GM19463 (cell line): ENCODE measurements around the gene AIPL1.
A peak's percentile ranks its signal among the peaks of the same experiment; 100 is the strongest.

Experiments used
- ATAC-seq: cut with Tn5 transposase; IDR thresholded peaks from one replicate; pipeline ENCODE4 v1.9.1; 2021; ENCODE audit warnings: mild to moderate bottlenecking, moderate library complexity; ENCODE audit not compliant: unreplicated experiment

AIPL1 gene

GRCh38 chr17:6452471-6453266 is 17.7 kb upstream of the AIPL1 start:
- ATAC-seq = no peak

- no peak for ATAC-seq
Observed at GRCh38 chr17:6450926-6451832, 16.3 kb upstream of the AIPL1 start.

GRCh38 chr17:6449307-6449706 is 14.4 kb upstream of the AIPL1 start:
- ATAC-seq = no peak

GRCh38 chr17:6448473-6448872 is 13.6 kb upstream of the AIPL1 start:
- no peak for ATAC-seq

- no peak for ATAC-seq
Observed at GRCh38 chr17:6446516-6447100, 11.7 kb upstream of the AIPL1 start.

GRCh38 chr17:6444571-6445335 is 9.8 kb upstream of the AIPL1 start:
- ATAC-seq = no peak

GRCh38 chr17:6443692-6444570 is 9.0 kb upstream of the AIPL1 start, which contains the start of gene PIMREG:
Gene PIMREG, plus strand, starts transcription at chr17:6444455. Its CDS starts 656 bp downstream, at chr17:6445111.
- ATAC-seq = peak; percentile 88

GRCh38 chr17:6442775-6443174 is 7.9 kb upstream of the AIPL1 start:
- no peak for ATAC-seq

GRCh38 chr17:6439951-6440350 is 5.0 kb upstream of the AIPL1 start:
- ATAC-seq = no peak

GRCh38 chr17:6437956-6438355 is 3.0 kb upstream of the AIPL1 start:
- ATAC-seq = no peak

GRCh38 chr17:6437466-6437865 is 2.5 kb upstream of the AIPL1 start:
- no peak for ATAC-seq

- no peak for ATAC-seq
Observed at GRCh38 chr17:6435968-6436367, 1.0 kb upstream of the AIPL1 start.

- no peak for ATAC-seq
Observed at GRCh38 chr17:6430769-6431168, 4.2 kb downstream of the AIPL1 start.

- ATAC-seq = no peak
Observed at GRCh38 chr17:6429266-6429665, 5.7 kb downstream of the AIPL1 start.

- ATAC-seq = no peak
Observed at GRCh38 chr17:6428207-6428965, 6.5 kb downstream of the AIPL1 start.

- no peak for ATAC-seq
Observed at GRCh38 chr17:6427279-6427781, 7.6 kb downstream of the AIPL1 start.

- ATAC-seq = no peak
Observed at GRCh38 chr17:6426356-6427101, 8.4 kb downstream of the AIPL1 start.

- no peak for ATAC-seq
Observed at GRCh38 chr17:6425407-6425806, 9.5 kb downstream of the AIPL1 start.
